ENCODE data around the gene CAMKK2.
"Not testable (repeated sequence)": the region's sequence is repeated elsewhere in the genome, so short reads cannot be mapped to it uniquely, and the experiment has no call there.

DNA sequence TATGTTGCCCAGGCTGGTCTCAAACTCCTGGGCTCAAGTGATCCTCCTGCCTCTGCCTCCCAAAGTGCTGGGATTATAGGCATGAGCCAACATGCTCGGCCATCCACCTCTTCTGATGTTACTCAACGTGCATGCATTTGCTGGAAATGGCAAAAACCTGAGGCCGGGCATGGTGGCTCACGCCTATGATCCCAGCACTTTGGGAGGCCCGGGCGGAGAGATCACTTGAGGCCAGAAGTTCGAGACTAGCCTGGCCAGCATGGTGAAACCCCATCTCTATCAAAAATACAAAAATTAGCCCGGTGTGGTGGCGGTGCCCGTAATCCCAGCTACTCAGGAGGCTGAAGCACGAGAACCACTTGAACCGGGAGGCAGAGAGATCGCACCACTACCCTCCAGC lies 1.9 kb upstream of the CAMKK2 start:
- TF ChIP-seq CTCF, POLR2A (IDR thresholded peaks at IDR 0.05): not testable (repeated sequence)

All from thyroid gland (tissue), 4 donors.